ENCODE measurements around the gene CST9L. TPM values are rescaled to one million over a fixed set of nuclear protein-coding genes. Genes with fewer than 3 reads are reported as not detected.

The CST9L gene
- total RNA-seq, 4 donors from 2014 or later = not detected

DNA sequence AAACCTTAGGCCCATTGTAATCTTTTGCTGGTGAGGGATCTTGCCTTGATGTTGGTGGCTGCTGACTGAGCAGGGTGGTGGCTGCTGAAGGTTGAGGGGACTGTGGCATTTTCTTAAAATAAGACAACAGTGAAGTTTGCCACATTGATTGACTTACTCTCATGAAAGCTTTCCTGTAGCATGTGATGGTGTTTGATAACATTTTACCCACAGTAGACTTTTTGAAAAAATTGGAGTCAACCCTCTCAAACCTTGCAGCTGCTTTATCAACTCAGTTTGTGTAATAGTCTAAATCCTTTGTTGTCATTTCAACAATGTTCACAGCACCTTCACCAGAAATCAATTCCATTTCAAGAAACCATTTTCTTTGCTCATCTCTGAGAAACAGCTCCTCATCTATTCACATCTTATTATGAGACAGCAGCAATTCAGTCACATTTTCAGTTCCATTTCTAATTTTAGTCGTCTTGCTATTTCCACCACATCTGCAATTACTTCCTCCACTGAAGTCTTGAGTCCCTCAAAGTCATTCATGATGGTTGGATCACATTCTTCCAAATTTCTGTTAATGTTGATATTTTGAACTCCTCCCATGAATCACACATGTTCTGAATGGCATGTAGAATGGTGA, 37.2 kb downstream of the CST9L start:
- H3K27ac ChIP-seq = no peak overlapping the region
- 43 to 60% methylated on average over 1 of the region's 1 CpG for WGBS, 2 donors (ENCODE audit: low coverage in 1 of 2)
- DNase-seq = no peak
- TF ChIP-seq, protein P1, sequence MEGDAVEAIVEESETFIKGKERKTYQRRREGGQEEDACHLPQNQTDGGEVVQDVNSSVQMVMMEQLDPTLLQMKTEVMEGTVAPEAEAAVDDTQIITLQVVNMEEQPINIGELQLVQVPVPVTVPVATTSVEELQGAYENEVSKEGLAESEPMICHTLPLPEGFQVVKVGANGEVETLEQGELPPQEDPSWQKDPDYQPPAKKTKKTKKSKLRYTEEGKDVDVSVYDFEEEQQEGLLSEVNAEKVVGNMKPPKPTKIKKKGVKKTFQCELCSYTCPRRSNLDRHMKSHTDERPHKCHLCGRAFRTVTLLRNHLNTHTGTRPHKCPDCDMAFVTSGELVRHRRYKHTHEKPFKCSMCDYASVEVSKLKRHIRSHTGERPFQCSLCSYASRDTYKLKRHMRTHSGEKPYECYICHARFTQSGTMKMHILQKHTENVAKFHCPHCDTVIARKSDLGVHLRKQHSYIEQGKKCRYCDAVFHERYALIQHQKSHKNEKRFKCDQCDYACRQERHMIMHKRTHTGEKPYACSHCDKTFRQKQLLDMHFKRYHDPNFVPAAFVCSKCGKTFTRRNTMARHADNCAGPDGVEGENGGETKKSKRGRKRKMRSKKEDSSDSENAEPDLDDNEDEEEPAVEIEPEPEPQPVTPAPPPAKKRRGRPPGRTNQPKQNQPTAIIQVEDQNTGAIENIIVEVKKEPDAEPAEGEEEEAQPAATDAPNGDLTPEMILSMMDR (IDR thresholded peaks at IDR 0.05) = no peak
- TF ChIP-seq POLR2AphosphoS5 (IDR thresholded peaks at IDR 0.05) (no peak), EP300 (IDR thresholded peaks at IDR 0.05; ENCODE audit: low read depth) (no peak), POLR2A (IDR thresholded peaks at IDR 0.05) (no peak)
- no peaks in the 10 kb centered on the region for H3K36me3 ChIP-seq
- H3K4me3 ChIP-seq = no peak overlapping the region
- H3K4me1 ChIP-seq = no peaks in the 10 kb centered on the region
- no peaks in the 10 kb centered on the region for H3K9me3 ChIP-seq
- no peaks in the 10 kb centered on the region for H3K27me3 ChIP-seq
- intact Hi-C loops (cut with DNase I; ENCODE audit: low total_unique reads) (no loop called here), in situ Hi-C loops (cut with MboI; ENCODE audit: low pct_ligation_motif_present in 1 of 4, low pct_unique_long_range_greater_than_20kb in 1 of 4, low sequenced_read_pairs in 3 of 4) (no loop called here)

DNA sequence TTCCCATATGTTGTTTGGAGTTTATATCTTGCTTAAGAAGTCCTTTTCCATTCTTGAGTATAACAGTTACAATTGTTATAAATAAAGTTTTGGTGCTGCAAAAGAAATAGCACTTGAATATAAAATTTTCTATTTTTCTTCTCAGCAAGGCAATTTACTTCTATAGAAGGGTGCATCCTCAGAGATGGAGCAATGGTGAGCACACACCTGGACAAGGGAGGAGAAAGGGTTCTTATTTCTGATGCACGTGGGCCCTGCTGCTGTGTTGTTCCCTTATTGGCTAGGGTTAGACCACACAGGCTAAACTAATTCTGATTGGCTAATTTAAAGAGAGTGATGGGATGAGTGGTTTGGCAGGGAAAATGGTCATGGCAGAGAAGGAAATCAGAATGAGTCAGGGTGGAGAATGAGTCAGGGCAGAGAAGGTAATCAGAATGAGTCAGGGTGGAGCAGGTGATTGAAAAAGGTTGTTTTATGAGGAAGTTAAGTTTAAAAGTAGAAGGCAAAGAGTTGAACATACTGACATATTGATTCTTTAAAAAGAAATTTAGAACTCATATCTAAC, 39.3 kb downstream of the CST9L start:
- intact Hi-C loops (cut with DNase I; ENCODE audit: low total_unique reads) = no loop called here
- H3K27me3 ChIP-seq = no peaks in the 10 kb centered on the region
- H3K4me3 ChIP-seq = no peak overlapping the region
- H3K9me3 ChIP-seq = no peaks in the 10 kb centered on the region
- no peak overlapping the region for H3K27ac ChIP-seq
- H3K4me1 ChIP-seq = no peaks in the 10 kb centered on the region
- DNase-seq = no peak
- 38 to 60% methylated on average over 1 of the region's 1 CpG for whole genome bisulfite sequencing, 2 donors (ENCODE audit: low coverage in 1 of 2)
- no peaks in the 10 kb centered on the region for H3K36me3 ChIP-seq
- TF ChIP-seq, protein P1 (IDR thresholded peaks at IDR 0.05) = no peak
- no peak for TF ChIP-seq EP300 (IDR thresholded peaks at IDR 0.05; ENCODE audit: low read depth)
- no peak for TF ChIP-seq POLR2A (IDR thresholded peaks at IDR 0.05)
- no peak for TF ChIP-seq POLR2AphosphoS5 (IDR thresholded peaks at IDR 0.05)
- in situ Hi-C loops (cut with MboI; ENCODE audit: low pct_ligation_motif_present in 1 of 4, low pct_unique_long_range_greater_than_20kb in 1 of 4, low sequenced_read_pairs in 3 of 4) = no loop called here

DNA sequence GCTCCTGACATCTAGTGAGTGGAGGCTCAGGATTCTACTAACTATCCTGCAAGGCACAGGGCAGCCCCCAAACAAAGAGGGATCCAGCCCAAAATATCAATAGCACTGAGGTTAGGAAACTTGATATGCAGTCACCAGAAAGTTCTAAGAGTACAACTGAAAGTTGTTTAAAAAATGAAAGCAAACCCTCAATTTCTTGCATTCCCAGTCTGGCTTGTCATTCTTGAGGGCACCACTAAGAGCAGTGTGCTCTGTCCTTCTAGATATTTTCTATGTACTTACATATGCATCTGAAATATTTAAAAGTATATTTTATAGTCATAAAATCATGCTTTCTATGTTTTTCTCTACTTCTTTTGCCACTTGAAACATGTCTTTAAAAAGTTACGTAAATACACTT, 41.4 kb downstream of the CST9L start:
- H3K36me3 ChIP-seq = no peaks in the 10 kb centered on the region
- intact Hi-C loops (cut with DNase I; ENCODE audit: low total_unique reads) (no loop called here), in situ Hi-C loops (cut with MboI; ENCODE audit: low pct_ligation_motif_present in 1 of 4, low pct_unique_long_range_greater_than_20kb in 1 of 4, low sequenced_read_pairs in 3 of 4) (no loop called here)
- H3K27me3 ChIP-seq = no peaks in the 10 kb centered on the region
- no peak for DNase-seq
- WGBS, 2 donors (ENCODE audit: low coverage in 1 of 2) = 100% methylated on average over 1 of the region's 1 CpG
- no peak for TF ChIP-seq POLR2AphosphoS5 (IDR thresholded peaks at IDR 0.05)
- no peak for TF ChIP-seq POLR2A (IDR thresholded peaks at IDR 0.05)
- TF ChIP-seq, protein P1 (IDR thresholded peaks at IDR 0.05) = no peak
- no peak for TF ChIP-seq EP300 (IDR thresholded peaks at IDR 0.05; ENCODE audit: low read depth)
- H3K4me1 ChIP-seq = no peaks in the 10 kb centered on the region
- no peaks in the 10 kb centered on the region for H3K9me3 ChIP-seq
- no peak overlapping the region for H3K4me3 ChIP-seq
- no peak overlapping the region for H3K27ac ChIP-seq

DNA sequence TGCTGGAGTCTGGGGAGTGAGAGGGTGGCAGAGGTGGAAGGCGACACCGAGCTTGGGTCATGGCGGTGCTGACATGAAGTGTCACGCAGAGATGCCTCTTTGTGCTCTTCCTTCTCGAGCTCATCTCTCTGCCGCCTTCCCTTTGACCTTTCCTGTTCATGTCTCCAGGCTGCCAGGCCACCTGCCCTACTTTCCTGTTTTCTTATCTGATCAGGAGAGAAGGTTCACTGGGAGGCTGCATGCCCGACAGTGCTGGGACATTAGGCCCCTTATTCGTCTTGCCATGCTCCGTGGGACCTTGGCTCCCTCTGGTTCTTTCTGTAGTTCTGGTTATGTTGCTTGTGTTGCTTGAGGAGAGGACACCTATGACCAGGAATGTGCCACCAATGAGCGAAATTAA, 44.1 kb downstream of the CST9L start:
- DNase-seq = no peak
- H3K27me3 ChIP-seq = no peaks in the 10 kb centered on the region
- H3K27ac ChIP-seq = no peak overlapping the region
- no peaks in the 10 kb centered on the region for H3K4me1 ChIP-seq
- in situ Hi-C loops (cut with MboI; ENCODE audit: low pct_ligation_motif_present in 1 of 4, low pct_unique_long_range_greater_than_20kb in 1 of 4, low sequenced_read_pairs in 3 of 4) (no loop called here), intact Hi-C loops (cut with DNase I; ENCODE audit: low total_unique reads) (no loop called here)
- no peaks in the 10 kb centered on the region for H3K9me3 ChIP-seq
- H3K36me3 ChIP-seq = no peaks in the 10 kb centered on the region
- H3K4me3 ChIP-seq = no peak overlapping the region
- TF ChIP-seq, protein P1 (IDR thresholded peaks at IDR 0.05) = no peak
- no peak for TF ChIP-seq EP300 (IDR thresholded peaks at IDR 0.05; ENCODE audit: low read depth)
- no peak for TF ChIP-seq POLR2A (IDR thresholded peaks at IDR 0.05)
- 81 to 85% methylated on average over 8 to 10 of the region's 10 CpGs for WGBS, 2 donors (ENCODE audit: low coverage in 1 of 2)
